Renal pelvis (tissue), 12 donors: ENCODE data around the gene IER2. TPM values are rescaled to one million over a fixed set of nuclear protein-coding genes. Genes with fewer than 3 reads are reported as not detected.

Source experiments
- DNase-seq: peaks from one replicate; pipeline ENCODE4 v3.0.0-alpha.2; 2013
- long read RNA-seq, 16 experiments: transcript quantifications; one replicate each; lab custom pipeline, GENCODE V29; 2026
- polyA plus RNA-seq, 3 donors: library from polyadenylated mRNA; unstranded; fragments of 120-200 nt; gene quantifications; one replicate each; pipeline ENCODE4 v1.2.1, GENCODE V29; 2013; ENCODE audit not compliant: insufficient read length in 3 of 3

Gene IER2, protein sequence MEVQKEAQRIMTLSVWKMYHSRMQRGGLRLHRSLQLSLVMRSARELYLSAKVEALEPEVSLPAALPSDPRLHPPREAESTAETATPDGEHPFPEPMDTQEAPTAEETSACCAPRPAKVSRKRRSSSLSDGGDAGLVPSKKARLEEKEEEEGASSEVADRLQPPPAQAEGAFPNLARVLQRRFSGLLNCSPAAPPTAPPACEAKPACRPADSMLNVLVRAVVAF
- polyA plus RNA-seq, result 10 to 100 TPM; 67.0 to 87.0 (median 73.1) TPM
- long read RNA-seq, donor 1, transcript IER2-203 (1 exons, 2,934 nt), result major isoform, 48 of 50 reads
- long read RNA-seq, donor 1, partial matches to known transcripts, result 0 of 50 reads
- long read RNA-seq, donor 1, other reads (novel, unspliced or antisense), result 0 of 50 reads
- long read RNA-seq, donor 2, transcript IER2-203 (1 exons, 2,934 nt), result major isoform, 69 of 70 reads
- long read RNA-seq, donor 2, partial matches to known transcripts, result 0 of 70 reads
- long read RNA-seq, donor 2, other reads (novel, unspliced or antisense), result 0 of 70 reads
- long read RNA-seq, donor 3, transcript IER2-203 (1 exons, 2,934 nt), result major isoform, 79 of 79 reads
- long read RNA-seq, donor 3, partial matches to known transcripts, result 0 of 79 reads
- long read RNA-seq, donor 3, other reads (novel, unspliced or antisense), result 0 of 79 reads
- long read RNA-seq, donor 4, transcript IER2-203 (1 exons, 2,934 nt), result major isoform, 165 of 166 reads
- long read RNA-seq, donor 4, partial matches to known transcripts, result 0 of 166 reads
- long read RNA-seq, donor 4, other reads (novel, unspliced or antisense), result 0 of 166 reads
- long read RNA-seq, donor 5, transcript IER2-203 (1 exons, 2,934 nt), result major isoform, 94 of 94 reads
- long read RNA-seq, donor 5, partial matches to known transcripts, result 0 of 94 reads
- long read RNA-seq, donor 5, other reads (novel, unspliced or antisense), result 0 of 94 reads
- long read RNA-seq, donor 6, transcript IER2-203 (1 exons, 2,934 nt), result major isoform, 48 of 48 reads
- long read RNA-seq, donor 6, partial matches to known transcripts, result 0 of 48 reads
- long read RNA-seq, donor 6, other reads (novel, unspliced or antisense), result 0 of 48 reads
- long read RNA-seq, donor 7, transcript IER2-203 (1 exons, 2,934 nt), result major isoform, 136 of 137 reads
- long read RNA-seq, donor 7, partial matches to known transcripts, result 0 of 137 reads
- long read RNA-seq, donor 7, other reads (novel, unspliced or antisense), result 0 of 137 reads
- long read RNA-seq, donor 8, transcript IER2-203 (1 exons, 2,934 nt), result major isoform, 360 of 361 reads
- long read RNA-seq, donor 8, partial matches to known transcripts, result 0 of 361 reads
- long read RNA-seq, donor 8, other reads (novel, unspliced or antisense), result 0 of 361 reads
- long read RNA-seq, donor 9, transcript IER2-203 (1 exons, 2,934 nt), result major isoform, 200 of 201 reads
- long read RNA-seq, donor 9, partial matches to known transcripts, result 0 of 201 reads
- long read RNA-seq, donor 9, other reads (novel, unspliced or antisense), result 0 of 201 reads
- long read RNA-seq, donor 10, transcript IER2-203 (1 exons, 2,934 nt), result major isoform, 65 of 65 reads
- long read RNA-seq, donor 10, partial matches to known transcripts, result 0 of 65 reads
- long read RNA-seq, donor 10, other reads (novel, unspliced or antisense), result 0 of 65 reads
- long read RNA-seq, donor 11, transcript IER2-203 (1 exons, 2,934 nt), result major isoform, 44 of 44 reads
- long read RNA-seq, donor 11, partial matches to known transcripts, result 0 of 44 reads
- long read RNA-seq, donor 11, other reads (novel, unspliced or antisense), result 0 of 44 reads
- long read RNA-seq, donor 12, transcript IER2-203 (1 exons, 2,934 nt), result major isoform, 105 of 106 reads
- long read RNA-seq, donor 12, partial matches to known transcripts, result 0 of 106 reads
- long read RNA-seq, donor 12, other reads (novel, unspliced or antisense), result 0 of 106 reads
- long read RNA-seq, donor 13, transcript IER2-203 (1 exons, 2,934 nt), result major isoform, 33 of 33 reads
- long read RNA-seq, donor 13, partial matches to known transcripts, result 0 of 33 reads
- long read RNA-seq, donor 13, other reads (novel, unspliced or antisense), result 0 of 33 reads
- long read RNA-seq, donor 14, result 0 reads
- long read RNA-seq, donor 15, result 0 reads
- long read RNA-seq, donor 16, transcript IER2-203 (1 exons, 2,934 nt), result major isoform, 107 of 107 reads
- long read RNA-seq, donor 16, partial matches to known transcripts, result 0 of 107 reads
- long read RNA-seq, donor 16, other reads (novel, unspliced or antisense), result 0 of 107 reads

- DNase-seq, result peak; percentile 95
Measured at GRCh38 chr19:13150187-13150930, at the start of gene IER2, which contains the start of gene STX10. TSS of gene IER2 (plus strand) at chr19:13150411. CDS start at chr19:13153187, 2,776 bp downstream. TSS of gene STX10 (minus strand) at chr19:13150375. CDS start at chr19:13150173, 202 bp downstream.

DNA sequence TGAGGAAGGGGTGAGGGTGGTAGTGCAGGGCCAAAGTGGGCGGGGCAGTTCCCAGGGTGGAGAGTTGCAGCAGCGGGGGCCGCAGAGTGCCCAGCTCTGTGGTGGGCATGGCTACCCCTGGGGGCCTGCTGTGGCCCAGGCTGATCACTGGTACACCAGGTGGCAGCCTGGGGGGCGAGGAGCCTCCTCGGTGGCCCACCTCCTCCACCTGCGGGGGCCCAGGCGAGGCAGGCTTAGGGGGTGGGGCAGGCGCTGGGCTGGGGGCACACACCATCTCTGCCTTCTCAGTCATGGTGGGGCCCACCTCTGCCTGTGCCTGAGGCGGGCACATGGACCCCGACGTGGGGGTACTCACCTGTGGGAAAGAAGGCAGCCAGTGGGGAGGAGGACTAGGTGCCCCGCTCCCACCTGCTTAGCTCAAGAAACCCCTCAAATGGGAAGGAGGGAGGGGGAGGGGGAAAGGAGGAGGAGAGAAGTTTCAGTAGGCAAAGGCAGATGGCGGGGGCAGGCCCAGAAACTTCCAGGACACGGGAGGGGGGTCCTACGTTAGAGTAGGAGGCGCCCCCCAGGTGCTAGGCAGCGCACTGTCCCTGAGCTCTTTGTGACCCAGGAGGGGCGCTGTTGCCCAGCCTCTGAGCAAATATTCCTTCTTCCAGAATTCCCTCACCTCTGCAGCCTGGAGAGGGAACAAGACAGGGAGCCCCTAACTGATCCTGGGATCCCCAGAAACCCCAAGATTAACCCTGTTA, 49.2 kb upstream of the IER2 start:
- no peak for DNase-seq

- no peak for DNase-seq
Measured at GRCh38 chr19:13101590-13102415, 48.4 kb upstream of the IER2 start.

DNA sequence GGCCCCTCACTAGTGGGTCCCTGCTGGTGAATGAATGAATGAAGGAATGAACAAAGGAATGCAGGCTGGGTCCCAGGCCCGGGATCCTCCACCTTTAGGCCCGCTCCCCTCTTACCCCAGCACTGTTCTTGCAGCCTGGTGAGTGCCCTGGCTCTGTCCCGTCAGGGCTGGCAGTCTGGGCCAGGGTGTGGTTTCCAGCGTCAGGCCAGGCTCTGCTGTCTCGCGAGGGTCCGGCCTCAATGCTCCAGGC, 47.9 kb upstream of the IER2 start:
- no peak for DNase-seq

DNA sequence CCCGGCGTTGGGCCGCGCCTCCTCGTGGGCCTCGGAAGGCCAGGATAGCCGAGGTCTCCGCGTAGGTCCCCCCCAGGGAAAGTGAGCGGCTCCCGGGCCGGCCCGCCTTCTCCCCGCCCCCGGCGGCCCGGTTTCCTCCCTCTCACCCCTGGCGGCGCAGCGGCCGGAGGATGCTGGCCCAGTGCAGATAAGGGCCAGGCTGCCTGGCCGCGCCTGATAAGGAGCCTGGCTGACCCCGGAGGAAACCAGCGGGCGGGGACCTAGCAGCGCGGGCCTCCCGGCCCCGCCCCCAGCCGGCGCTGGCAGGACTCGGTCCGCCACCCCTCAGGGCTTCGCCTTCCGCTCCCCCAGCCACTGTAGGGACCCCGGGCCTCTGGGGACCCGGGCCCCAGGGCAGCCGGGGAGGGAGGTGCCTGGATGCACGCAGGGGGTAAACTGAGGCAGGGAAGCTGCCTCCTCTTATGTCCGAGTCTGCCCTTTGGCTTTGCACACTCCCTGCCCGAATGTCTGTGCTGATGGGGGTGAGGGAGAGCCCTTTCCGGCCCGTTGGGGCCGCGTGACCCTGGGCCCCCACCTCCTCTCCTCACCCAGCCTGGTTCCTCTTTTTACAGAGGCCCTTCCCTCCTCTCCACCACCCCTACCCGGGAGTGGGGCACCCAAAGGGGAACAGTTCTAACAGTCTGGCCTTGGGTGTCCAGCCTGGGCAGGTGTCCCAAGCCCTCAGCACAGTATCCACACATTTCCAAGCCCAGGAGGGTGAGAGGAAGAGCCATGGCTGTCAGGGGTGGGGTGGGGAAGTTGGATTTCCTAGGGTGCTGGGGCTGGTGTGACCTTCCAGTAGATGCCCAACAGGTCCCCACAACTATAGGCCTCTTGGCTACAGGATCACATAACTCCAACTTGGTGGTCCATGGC, 47.3 kb upstream of the IER2 start, which contains the start of gene LYL1:
TSS of gene LYL1 (minus strand) at position 193 of the 915 bp plus-strand sequence. CDS start 1,687 bp downstream, outside the sequence.
- no peak for DNase-seq

GRCh38 chr19:13103581-13104359, 46.4 kb upstream of the IER2 start:
- DNase-seq, result no peak

- DNase-seq, result no peak
Measured at GRCh38 chr19:13104360-13104847, 45.8 kb upstream of the IER2 start.

DNA sequence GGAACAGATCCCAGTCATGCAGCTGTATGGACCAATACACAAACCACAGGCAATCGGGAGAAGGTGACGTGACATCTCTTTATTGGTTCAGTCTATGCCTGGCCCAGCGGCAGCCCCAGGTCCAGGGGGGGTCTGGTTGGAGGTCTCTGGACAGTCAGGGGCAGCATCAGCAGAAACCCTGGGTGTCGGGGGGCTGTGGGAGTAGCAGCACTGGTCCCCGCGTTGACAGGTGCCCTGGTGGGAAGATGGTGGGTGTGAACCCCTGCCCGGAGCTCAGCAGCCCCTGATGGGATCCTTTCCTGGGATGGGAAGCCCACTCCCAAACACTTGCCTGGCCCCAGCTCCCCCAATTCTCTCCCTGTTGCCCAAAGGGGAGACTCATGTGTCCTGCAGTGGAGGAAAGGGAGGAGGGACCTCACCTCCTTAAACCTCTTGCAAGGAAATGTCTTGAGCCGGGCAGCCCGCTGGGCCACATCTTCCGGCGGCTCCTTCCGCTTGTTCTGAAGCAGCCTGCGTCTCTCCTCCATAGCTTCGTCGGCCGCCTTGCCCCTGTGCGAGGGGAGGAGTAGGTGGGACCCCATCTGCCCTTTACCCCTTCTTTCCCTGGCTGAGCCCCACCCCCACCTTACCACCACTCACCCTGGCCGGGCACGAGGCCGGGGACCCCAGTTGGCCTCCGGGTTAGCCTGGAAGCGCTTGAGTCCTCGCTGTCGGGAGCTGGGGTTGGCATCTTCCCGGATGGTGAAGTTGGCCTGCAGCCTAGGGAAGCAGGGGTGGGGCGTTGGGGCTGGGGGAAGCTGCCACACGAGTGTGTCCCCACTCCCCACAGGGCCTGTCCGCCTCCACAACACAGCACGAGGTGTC, 45.1 kb upstream of the IER2 start:
- DNase-seq, result no peak

- no peak for DNase-seq
Measured at GRCh38 chr19:13109361-13110098, 40.7 kb upstream of the IER2 start.

DNA sequence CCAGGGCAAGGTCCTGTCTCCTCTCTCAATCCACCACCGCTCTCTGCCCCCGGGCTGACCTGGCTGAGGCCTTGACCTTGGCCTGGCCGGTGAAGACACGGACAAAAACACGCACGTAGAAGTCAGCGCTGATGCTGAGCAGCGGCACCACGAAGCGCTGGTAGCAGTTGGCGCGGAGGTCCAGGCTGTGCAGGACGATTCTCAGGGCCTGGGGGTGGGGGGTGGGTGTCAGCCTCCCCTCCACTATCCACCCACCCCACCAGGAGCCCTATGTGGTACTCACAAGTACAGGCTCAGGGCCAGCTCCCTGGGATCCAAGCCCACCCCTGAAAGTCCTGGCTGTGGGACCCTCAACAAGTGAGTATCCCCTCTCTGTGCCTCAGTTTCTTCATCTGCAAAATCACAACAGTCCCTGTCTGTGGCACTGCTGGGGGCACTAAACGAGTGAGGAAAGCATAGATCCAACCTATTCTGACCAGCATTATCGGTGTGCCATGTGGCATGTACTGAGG, 40.1 kb upstream of the IER2 start:
- no peak for DNase-seq

DNA sequence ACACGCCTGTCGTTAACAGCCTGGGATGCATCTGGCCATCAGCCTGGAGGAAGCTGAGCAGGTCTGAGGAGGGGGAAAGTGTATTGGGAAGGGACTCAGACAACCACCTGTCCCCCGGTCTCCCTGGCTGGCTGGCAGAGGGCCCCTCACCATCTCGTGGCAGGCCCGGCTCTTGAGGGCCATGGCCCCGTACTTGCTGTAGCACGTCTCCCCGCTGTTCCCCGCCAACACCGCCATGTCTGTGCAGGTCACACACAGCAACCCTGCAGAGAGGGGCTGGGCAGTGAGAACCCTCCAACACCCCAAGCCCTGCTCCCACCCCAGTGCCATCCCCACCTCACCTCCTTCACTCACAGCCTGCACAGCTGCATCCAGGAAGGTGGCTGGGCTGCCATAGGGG, 37.7 kb upstream of the IER2 start:
- no peak for DNase-seq

- DNase-seq, result no peak
Measured at GRCh38 chr19:13115936-13116281, 34.3 kb upstream of the IER2 start.
